ENCODE results near the gene FOXP1.

Gene FOXP1

DNA sequence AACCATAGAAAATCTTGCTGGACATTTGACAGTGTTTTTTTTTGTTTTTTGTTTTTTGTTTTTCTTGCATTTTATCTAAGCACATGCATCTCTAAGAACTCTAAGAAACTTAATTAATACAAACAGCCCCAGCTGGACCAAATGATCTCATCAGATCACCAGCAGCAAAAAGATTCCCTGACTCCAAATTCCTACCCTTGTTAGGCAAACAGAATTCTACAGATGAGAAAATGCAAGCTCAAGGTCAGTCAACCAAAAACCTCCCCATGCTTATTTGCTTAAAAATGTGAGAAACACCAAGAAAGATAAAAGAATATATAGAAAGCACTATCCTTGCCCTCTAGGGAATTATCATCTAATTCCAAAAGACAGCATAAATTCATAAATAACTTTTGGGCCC, 65.4 kb downstream of the FOXP1 start:
- TF ChIP-seq SIN3A (IDR thresholded peaks at IDR 0.05; ENCODE audit: borderline replicate concordance, insufficient read depth, low read length) = no peak

DNA sequence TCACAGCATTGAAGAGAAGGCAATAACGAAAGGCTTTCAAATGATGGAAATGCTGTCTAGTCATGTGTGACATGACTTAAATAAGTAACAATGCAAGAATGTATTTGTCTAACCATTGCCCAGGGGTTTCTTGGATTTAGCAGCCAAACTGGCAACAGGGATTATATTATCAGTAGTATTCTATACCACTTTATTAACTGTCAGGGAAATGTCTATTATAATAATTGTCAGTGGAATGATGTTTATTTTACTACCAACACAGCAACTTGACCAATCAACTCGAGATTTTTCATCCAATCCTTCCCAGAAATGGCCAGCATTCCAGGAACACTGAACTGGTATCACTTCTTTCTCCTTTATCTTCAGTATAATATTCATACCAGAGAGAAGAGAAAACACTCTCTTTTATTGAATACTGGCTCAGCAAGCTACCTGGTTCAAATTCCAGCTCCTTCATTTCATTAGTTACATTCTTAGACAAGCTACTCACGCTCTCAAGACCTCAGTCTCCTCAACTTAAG, 66.2 kb downstream of the FOXP1 start:
- TF ChIP-seq, protein P1, sequence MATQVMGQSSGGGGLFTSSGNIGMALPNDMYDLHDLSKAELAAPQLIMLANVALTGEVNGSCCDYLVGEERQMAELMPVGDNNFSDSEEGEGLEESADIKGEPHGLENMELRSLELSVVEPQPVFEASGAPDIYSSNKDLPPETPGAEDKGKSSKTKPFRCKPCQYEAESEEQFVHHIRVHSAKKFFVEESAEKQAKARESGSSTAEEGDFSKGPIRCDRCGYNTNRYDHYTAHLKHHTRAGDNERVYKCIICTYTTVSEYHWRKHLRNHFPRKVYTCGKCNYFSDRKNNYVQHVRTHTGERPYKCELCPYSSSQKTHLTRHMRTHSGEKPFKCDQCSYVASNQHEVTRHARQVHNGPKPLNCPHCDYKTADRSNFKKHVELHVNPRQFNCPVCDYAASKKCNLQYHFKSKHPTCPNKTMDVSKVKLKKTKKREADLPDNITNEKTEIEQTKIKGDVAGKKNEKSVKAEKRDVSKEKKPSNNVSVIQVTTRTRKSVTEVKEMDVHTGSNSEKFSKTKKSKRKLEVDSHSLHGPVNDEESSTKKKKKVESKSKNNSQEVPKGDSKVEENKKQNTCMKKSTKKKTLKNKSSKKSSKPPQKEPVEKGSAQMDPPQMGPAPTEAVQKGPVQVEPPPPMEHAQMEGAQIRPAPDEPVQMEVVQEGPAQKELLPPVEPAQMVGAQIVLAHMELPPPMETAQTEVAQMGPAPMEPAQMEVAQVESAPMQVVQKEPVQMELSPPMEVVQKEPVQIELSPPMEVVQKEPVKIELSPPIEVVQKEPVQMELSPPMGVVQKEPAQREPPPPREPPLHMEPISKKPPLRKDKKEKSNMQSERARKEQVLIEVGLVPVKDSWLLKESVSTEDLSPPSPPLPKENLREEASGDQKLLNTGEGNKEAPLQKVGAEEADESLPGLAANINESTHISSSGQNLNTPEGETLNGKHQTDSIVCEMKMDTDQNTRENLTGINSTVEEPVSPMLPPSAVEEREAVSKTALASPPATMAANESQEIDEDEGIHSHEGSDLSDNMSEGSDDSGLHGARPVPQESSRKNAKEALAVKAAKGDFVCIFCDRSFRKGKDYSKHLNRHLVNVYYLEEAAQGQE (IDR thresholded peaks at IDR 0.05; ENCODE audit: insufficient read depth in 1 of 2, low read depth in 2 of 2, low read length in 2 of 2) = no peak
- no peak for TF ChIP-seq TAF1 (IDR thresholded peaks at IDR 0.05; ENCODE audit: borderline replicate concordance, insufficient read depth, low read length)

DNA sequence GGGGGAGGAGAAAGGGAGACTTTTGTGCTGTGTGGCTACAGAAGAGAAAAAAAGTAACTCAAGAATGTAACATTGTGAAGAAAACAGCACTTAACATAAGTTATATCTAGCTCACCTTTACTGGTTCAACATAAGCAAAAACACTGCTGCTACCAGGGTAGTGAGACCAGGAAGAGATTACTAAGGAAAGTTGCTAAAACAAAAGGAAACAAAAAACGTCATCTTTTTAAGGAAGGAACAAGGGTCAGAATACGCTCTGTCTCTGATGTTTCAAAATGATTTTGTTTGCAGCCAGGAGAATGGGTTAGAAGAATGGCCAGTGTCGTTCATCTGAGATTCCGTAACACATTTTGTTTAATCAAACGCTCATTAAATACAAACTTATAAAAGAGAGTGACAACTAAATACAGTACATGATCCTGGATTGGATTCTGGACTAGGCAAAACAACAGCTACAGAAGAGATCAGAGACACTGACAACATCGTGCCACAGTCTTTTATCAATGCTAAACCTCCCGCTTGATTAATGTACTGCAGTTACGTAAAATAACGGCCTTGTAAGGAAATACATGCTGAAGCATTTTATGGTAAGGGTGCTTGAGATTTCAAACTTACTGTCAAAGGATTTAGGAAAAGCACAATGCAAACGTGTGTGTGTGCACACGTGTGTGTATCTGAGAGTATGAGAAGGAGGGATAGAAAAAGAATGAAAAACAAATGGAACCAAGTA, 67.7 kb downstream of the FOXP1 start:
- TF ChIP-seq TAF1 (IDR thresholded peaks at IDR 0.05; ENCODE audit: borderline replicate concordance, insufficient read depth, low read length) (no peak), FOXP2 (optimal IDR thresholded peaks at IDR 0.05; ENCODE audit: borderline replicate concordance, extremely low read depth, extremely low read length, insufficient read depth) (no peak), POLR2AphosphoS5 (IDR thresholded peaks at IDR 0.05; ENCODE audit: low read depth, low read length) (no peak), SIN3A (IDR thresholded peaks at IDR 0.05; ENCODE audit: borderline replicate concordance, insufficient read depth, low read length) (no peak)
- TF ChIP-seq, protein P1 (IDR thresholded peaks at IDR 0.05; ENCODE audit: insufficient read depth in 1 of 2, low read depth in 2 of 2, low read length in 2 of 2) = no peak

DNA sequence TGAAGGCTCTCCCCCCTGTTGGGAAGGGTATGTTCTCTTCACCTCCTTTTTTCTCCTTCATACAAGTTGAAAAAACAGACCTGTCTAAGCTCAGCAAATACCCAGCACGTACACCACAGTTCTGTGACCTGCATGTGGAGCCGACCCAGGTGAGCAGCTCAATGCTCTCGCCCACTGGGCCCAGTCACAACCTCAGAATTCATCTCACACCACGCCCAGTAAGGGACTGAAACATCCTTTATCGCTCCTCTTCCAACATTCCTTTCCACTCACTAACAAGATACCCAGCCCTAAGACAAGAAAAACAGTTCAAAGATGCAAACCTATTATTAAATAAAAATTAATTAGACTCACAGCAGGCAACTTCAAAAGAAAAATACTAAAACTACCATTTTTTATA, 68.9 kb downstream of the FOXP1 start:
- no peak for TF ChIP-seq TAF1 (IDR thresholded peaks at IDR 0.05; ENCODE audit: borderline replicate concordance, insufficient read depth, low read length)
- TF ChIP-seq POLR2AphosphoS5 (IDR thresholded peaks at IDR 0.05; ENCODE audit: low read depth, low read length) = no peak
- TF ChIP-seq, protein P1 (IDR thresholded peaks at IDR 0.05; ENCODE audit: insufficient read depth in 1 of 2, low read depth in 2 of 2, low read length in 2 of 2) = no peak
- TF ChIP-seq FOXP2 (optimal IDR thresholded peaks at IDR 0.05; ENCODE audit: borderline replicate concordance, extremely low read depth, extremely low read length, insufficient read depth) = no peak
- no peak for TF ChIP-seq SIN3A (IDR thresholded peaks at IDR 0.05; ENCODE audit: borderline replicate concordance, insufficient read depth, low read length)

DNA sequence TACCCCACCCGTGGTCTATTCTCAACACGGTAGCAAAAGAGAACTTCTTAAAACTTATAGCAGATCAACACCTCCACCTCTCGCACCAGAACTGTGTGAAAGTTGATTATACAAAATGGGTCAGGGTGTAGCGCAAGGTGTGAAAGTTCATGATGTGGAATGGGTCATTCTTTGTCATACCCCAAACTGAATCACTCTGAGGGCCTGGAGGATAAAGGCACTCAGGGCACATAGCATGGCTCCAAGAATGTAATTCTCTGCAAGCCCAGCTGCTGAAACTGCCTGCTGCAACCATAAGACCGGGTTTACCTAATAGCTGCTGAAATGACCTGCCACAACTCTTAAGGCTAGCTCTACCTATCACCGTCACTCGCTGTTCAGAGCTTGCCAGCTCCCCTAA, 70.0 kb downstream of the FOXP1 start:
- TF ChIP-seq FOXP2 (optimal IDR thresholded peaks at IDR 0.05; ENCODE audit: borderline replicate concordance, extremely low read depth, extremely low read length, insufficient read depth) (no peak), TAF1 (IDR thresholded peaks at IDR 0.05; ENCODE audit: borderline replicate concordance, insufficient read depth, low read length) (no peak), POLR2AphosphoS5 (IDR thresholded peaks at IDR 0.05; ENCODE audit: low read depth, low read length) (no peak), SIN3A (IDR thresholded peaks at IDR 0.05; ENCODE audit: borderline replicate concordance, insufficient read depth, low read length) (no peak)
- TF ChIP-seq, protein P1 (IDR thresholded peaks at IDR 0.05; ENCODE audit: insufficient read depth in 1 of 2, low read depth in 2 of 2, low read length in 2 of 2) = no peak
